Hepatocyte (in vitro differentiated cells): ENCODE data around the gene PERCC1.

Experiments used
- CTCF ChIP-seq: fragments of 200-600 bp; sonication (generic); IDR thresholded peaks from 2 replicates; pipeline ENCODE4 v1.5.1; 2016; ENCODE audit warnings: antibody characterized with exemption, mild to moderate bottlenecking; ENCODE audit not compliant: poor library complexity
- EZH2 ChIP-seq: fragments of 200-600 bp; sonication (generic); IDR thresholded peaks from 2 replicates; pipeline ENCODE4 v1.6.1; 2016; ENCODE audit warnings: antibody characterized with exemption, mild to moderate bottlenecking, borderline replicate concordance
- EZH2phosphoT487 ChIP-seq: fragments of 200-600 bp; sonication (generic); IDR thresholded peaks from one replicate; pipeline ENCODE4 v1.6.1; 2018; ENCODE audit warnings: antibody characterized with exemption, mild to moderate bottlenecking, low read depth, moderate library complexity; ENCODE audit not compliant: unreplicated experiment, severe bottlenecking

- no peak for TF ChIP-seq CTCF
- no peak for TF ChIP-seq EZH2
- TF ChIP-seq EZH2phosphoT487: no peak
Measured at GRCh38 chr16:1455190-1456171, 24.6 kb downstream of the PERCC1 start.
